Caco-2 (cell line): Measurements from ENCODE around the gene GBA3. TPM values are rescaled to one million over a fixed set of nuclear protein-coding genes. Genes with fewer than 3 reads are reported as not detected.

Experiments
- BruUV-seq: library from RNA; stranded (reverse); fragments of 400-500 nt; replicated peaks from 2 replicates; lab custom pipeline; 2021; lab: Mats Ljungman, UMichigan
- CTCF ChIA-PET: fragments of 300-600 bp; sonication (Branson Sonifier 250); formaldehyde crosslinking; loops from one replicate; lab custom pipeline; 2022; ENCODE audit warnings: antibody characterized with exemption; lab: Charles Lee
- POLR2A ChIA-PET: fragments of 300-600 bp; sonication (Branson Sonifier 250); formaldehyde crosslinking; loops from one replicate; lab custom pipeline; 2022; ENCODE audit warnings: antibody characterized with exemption; lab: Charles Lee
- DNase-seq, 2 experiments: peaks; one replicate each; pipeline versions ENCODE4 v3.0.0 to v3.0.0-alpha.2; 2020 to 2022
- H3K27me3 ChIP-seq: replicated peaks from 2 replicates; pipeline ENCODE4 v1.6.0; 2011; ENCODE audit warnings: low read length; ENCODE audit not compliant: control insufficient read depth, insufficient read depth
- H3K36me3 ChIP-seq: 2 replicates; pipeline ENCODE4 v1.5.1; 2011; ENCODE audit warnings: low read length; ENCODE audit not compliant: control insufficient read depth, insufficient read depth
- H3K4me1 ChIP-seq: fragments of 250-450 bp; sonication (Bioruptor Pico); 2 replicates; pipeline ENCODE4 v1.5.1; 2020; ENCODE audit warnings: mild to moderate bottlenecking
- H3K4me3 ChIP-seq: 2 replicates; pipeline ENCODE4 v1.5.1; 2011; ENCODE audit warnings: low read depth, mild to moderate bottlenecking, control low read depth, low read length
- H3K9me3 ChIP-seq: fragments of 250-450 bp; sonication (Bioruptor Pico); 2 replicates; pipeline ENCODE4 v1.5.1; 2020; ENCODE audit warnings: mild to moderate bottlenecking, moderate library complexity
- H3K27ac Mint-ChIP-seq: one replicate; pipeline ENCODE4 v1.8.0; 2022; ENCODE audit warnings: mixed read lengths; ENCODE audit not compliant: unreplicated experiment
- H3K27me3 Mint-ChIP-seq: one replicate; pipeline ENCODE4 v1.8.0; 2022; ENCODE audit warnings: mixed read lengths; ENCODE audit not compliant: insufficient read depth, unreplicated experiment
- H3K36me3 Mint-ChIP-seq: one replicate; pipeline ENCODE4 v1.8.0; 2022; ENCODE audit warnings: mild to moderate bottlenecking, mixed read lengths; ENCODE audit not compliant: insufficient read depth, unreplicated experiment
- H3K4me1 Mint-ChIP-seq: one replicate; pipeline ENCODE4 v1.8.0; 2022; ENCODE audit warnings: low read depth, mixed read lengths; ENCODE audit not compliant: unreplicated experiment
- H3K4me3 Mint-ChIP-seq: one replicate; pipeline ENCODE4 v1.8.0; 2022; ENCODE audit warnings: mild to moderate bottlenecking, moderate library complexity, mixed read lengths; ENCODE audit not compliant: unreplicated experiment
- H3K9me3 Mint-ChIP-seq: one replicate; pipeline ENCODE4 v1.8.0; 2022; ENCODE audit warnings: mixed read lengths; ENCODE audit not compliant: unreplicated experiment
- CTCF ChIP-seq, 2 experiments: fragments of 200-600 bp in 1 of 2; IDR thresholded peaks; 1 replicate in 1 of 2; 2 replicates in 1 of 2; pipeline versions ENCODE4 v1.5.1 to v1.8.0; 2011 to 2022; ENCODE audit warnings: antibody characterized with exemption in 1 of 2, control low read depth in 1 of 2, inconsistent platforms in 1 of 2, low read depth in 1 of 2, low read length in 1 of 2, mild to moderate bottlenecking in 1 of 2, moderate library complexity in 1 of 2; ENCODE audit not compliant: insufficient read depth in 1 of 2, severe bottlenecking in 1 of 2, unreplicated experiment in 1 of 2
- intact Hi-C: fragments of 100-400 bp; cut with micrococcal nuclease; formaldehyde crosslinking; loops from one replicate; pipeline ENCODE4 v1.10.0; 2022; ENCODE audit not compliant: unreplicated experiment
- total RNA-seq: library from RNA; stranded (reverse); gene quantifications from 2 replicates; pipeline ENCODE4 v1.2.3, GENCODE V29; 2022

GBA3 gene
- total RNA-seq, 1 experiment from 2014 or later = 0.25 TPM

DNA sequence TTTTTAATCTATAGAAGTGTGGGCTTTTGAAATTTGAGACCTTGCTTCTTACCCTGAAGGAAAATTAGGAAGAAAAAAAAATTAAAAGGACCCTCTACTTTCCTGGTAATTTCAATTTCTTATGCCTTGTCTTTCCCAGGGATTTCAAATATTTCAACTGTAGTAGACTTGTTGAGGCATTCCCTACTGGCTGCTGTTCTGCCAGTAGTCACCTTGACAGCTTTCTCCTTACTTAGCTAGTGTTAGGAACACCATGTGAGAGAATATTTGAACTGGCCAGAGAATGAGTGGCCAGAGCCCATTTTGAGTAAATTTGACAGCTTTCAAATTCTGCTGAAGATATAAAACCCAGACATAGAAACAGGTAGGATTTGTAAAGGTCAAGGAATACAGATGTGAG, 24.0 kb upstream of the GBA3 start:
- no peak overlapping the region for H3K4me3 Mint-ChIP-seq
- CTCF ChIA-PET = no interaction called here

DNA sequence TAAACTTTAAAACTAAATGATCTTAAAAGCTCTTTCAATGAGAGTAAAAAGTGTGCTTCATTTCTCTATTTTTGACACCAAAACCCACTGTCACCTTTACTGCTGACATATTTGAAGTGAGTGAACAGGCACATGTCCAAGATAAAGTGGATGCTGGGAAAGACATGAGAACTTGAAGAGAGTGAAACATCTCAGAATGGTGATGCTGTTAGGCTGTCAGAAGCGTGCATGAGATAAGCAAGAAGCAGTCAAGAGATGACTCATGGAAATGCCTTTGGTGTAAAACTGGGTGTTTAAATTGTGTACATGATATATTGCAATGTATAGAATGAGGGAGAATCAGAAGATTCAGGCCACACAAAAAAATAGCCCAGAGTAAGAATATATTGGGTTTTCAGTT, 21.8 kb upstream of the GBA3 start:
- H3K36me3 Mint-ChIP-seq = no peaks in the 10 kb centered on the region
- no peak for TF ChIP-seq CTCF (IDR thresholded peaks at IDR 0.05; ENCODE audit: insufficient read depth in 1 of 2, low read depth in 1 of 2, low read length in 1 of 2, severe bottlenecking in 1 of 2, unreplicated experiment in 1 of 2)
- peaks cover 10% of the 10 kb centered on the region for H3K4me1 ChIP-seq
- no peak overlapping the region for H3K4me3 Mint-ChIP-seq
- intact Hi-C loops = no loop called here
- DNase-seq = no peak
- H3K9me3 Mint-ChIP-seq = no peaks in the 10 kb centered on the region
- no peak overlapping the region for H3K4me3 ChIP-seq
- POLR2A ChIA-PET = no interaction called here
- BruUV-seq = no TSS peak
- H3K27me3 Mint-ChIP-seq = peaks cover 4% of the 10 kb centered on the region
- CTCF ChIA-PET = no interaction called here
- no peaks in the 10 kb centered on the region for H3K9me3 ChIP-seq
- peaks cover 12% of the 10 kb centered on the region for H3K4me1 Mint-ChIP-seq
- H3K36me3 ChIP-seq = no peaks in the 10 kb centered on the region
- no peaks in the 10 kb centered on the region for H3K27me3 ChIP-seq
- no peak overlapping the region for H3K27ac Mint-ChIP-seq

More for the DNA sequence above, 24.0 kb upstream of the GBA3 start:
- BruUV-seq = no TSS peak
- no peaks in the 10 kb centered on the region for H3K9me3 ChIP-seq
- no peak overlapping the region for H3K4me3 ChIP-seq
- TF ChIP-seq CTCF (IDR thresholded peaks at IDR 0.05; ENCODE audit: insufficient read depth in 1 of 2, low read depth in 1 of 2, low read length in 1 of 2, severe bottlenecking in 1 of 2, unreplicated experiment in 1 of 2) = no peak
- H3K27me3 Mint-ChIP-seq = no peaks in the 10 kb centered on the region
- H3K36me3 Mint-ChIP-seq = no peaks in the 10 kb centered on the region
- no peaks in the 10 kb centered on the region for H3K9me3 Mint-ChIP-seq
- no peaks in the 10 kb centered on the region for H3K27me3 ChIP-seq
- H3K36me3 ChIP-seq = no peaks in the 10 kb centered on the region
- H3K27ac Mint-ChIP-seq = no peak overlapping the region
- POLR2A ChIA-PET = no interaction called here
- H3K4me1 ChIP-seq = peaks cover 10% of the 10 kb centered on the region
- DNase-seq = no peak
- peaks cover 10% of the 10 kb centered on the region for H3K4me1 Mint-ChIP-seq
- intact Hi-C loops = no loop called here

GRCh38 chr4:22672519-22672918, 20.2 kb upstream of the GBA3 start:
- no peak overlapping the region for H3K4me3 ChIP-seq
- no peaks in the 10 kb centered on the region for H3K36me3 ChIP-seq
- intact Hi-C loops = no loop called here
- Mint-ChIP-seq H3K27ac (no peak overlapping the region), H3K4me1 (peaks cover 12% of the 10 kb centered on the region), H3K9me3 (no peaks in the 10 kb centered on the region), H3K36me3 (no peaks in the 10 kb centered on the region), H3K4me3 (no peak overlapping the region), H3K27me3 (peaks cover 4% of the 10 kb centered on the region)
- no TSS peak for BruUV-seq
- peaks cover 5% of the 10 kb centered on the region; the same call in 1 of the 2 replicates for H3K4me1 ChIP-seq
- ChIA-PET POLR2A (no interaction called here), CTCF (no interaction called here)
- TF ChIP-seq CTCF (IDR thresholded peaks at IDR 0.05; ENCODE audit: insufficient read depth in 1 of 2, low read depth in 1 of 2, low read length in 1 of 2, severe bottlenecking in 1 of 2, unreplicated experiment in 1 of 2) = no peak
- no peak for DNase-seq
- no peaks in the 10 kb centered on the region for H3K9me3 ChIP-seq
- no peaks in the 10 kb centered on the region for H3K27me3 ChIP-seq
